ENCODE results near the gene IGSF11. TPM values are rescaled to one million over a fixed set of nuclear protein-coding genes. Genes with fewer than 3 reads are reported as not detected.

The IGSF11 gene
- total RNA-seq = 0.14 TPM in 1 of 2 replicates, not detected in the other

DNA sequence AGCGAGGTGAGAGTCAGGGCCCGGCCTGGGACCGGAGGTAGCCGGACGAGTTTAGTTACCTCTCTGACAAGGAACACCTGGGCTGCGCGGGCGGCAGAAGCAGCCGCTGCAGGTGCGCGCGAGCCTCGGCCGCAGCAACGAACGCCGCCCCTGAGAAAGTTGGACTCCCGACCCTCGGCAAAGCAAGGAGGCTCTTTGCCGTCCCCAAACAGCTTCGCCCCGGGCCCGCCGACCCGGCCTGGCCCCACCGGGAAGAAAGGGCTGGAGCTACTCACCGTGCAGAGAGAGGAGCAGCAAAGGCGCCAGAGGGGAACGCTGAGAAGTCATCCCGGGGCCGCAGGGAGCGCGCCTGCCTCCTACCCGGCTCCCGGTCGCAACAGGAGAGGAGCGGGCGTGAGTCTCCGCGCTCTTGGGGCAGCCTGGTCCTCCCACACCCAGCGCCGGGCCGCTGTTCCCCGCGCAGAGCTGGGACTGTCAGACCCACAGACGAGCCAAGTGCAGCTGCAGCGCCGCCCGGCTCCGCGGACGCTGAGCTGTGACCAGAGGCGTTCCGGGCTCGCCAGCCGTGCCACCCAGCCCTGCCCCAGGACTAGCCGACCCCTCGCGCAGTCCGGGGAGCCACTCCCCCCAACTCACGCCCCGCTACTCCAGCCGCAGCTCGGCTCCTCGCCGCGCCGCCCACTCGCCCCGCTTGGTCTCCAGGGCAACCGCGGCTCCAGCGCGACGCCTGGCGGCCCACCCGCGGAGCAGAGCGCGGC, at the start of gene IGSF11:
Gene IGSF11, minus strand, starts transcription at position 591 of the 758 bp plus-strand sequence. Its CDS starts 264 bp downstream, at position 327.

Other genes with a start within 250 kb of the IGSF11 start
- not detected in 2 replicates for gene TEX55, start 111.3 kb upstream of the IGSF11 start, total RNA-seq
- gene UPK1B, start 138.8 kb upstream of the IGSF11 start, total RNA-seq = 179 and 199 TPM in 2 replicates
- 34.3 and 51.7 TPM in 2 replicates for gene B4GALT4, start 206.0 kb upstream of the IGSF11 start, total RNA-seq

Data from airway epithelial cell (primary cell).